Kidney epithelial cell (primary cell): Measurements from ENCODE around the gene ALDOA. TPM values are rescaled to one million over a fixed set of nuclear protein-coding genes. Genes with fewer than 3 reads are reported as not detected.

Source experiments
- DNase-seq: peaks from one replicate; pipeline ENCODE4 v3.0.0-alpha.2; 2010; ENCODE audit warnings: low read depth
- H3K27me3 ChIP-seq: 2 replicates; pipeline ENCODE4 v1.6.0; 2011; ENCODE audit warnings: low read length; ENCODE audit not compliant: control insufficient read depth, insufficient read depth
- H3K36me3 ChIP-seq: 2 replicates; pipeline ENCODE4 v1.5.1; 2011; ENCODE audit warnings: low read length; ENCODE audit not compliant: control insufficient read depth, insufficient read depth
- H3K4me3 ChIP-seq: 2 replicates; pipeline ENCODE4 v1.5.1; 2011; ENCODE audit warnings: low read depth, mild to moderate bottlenecking, control low read depth, low read length
- total RNA-seq: library from RNA; depleted of rRNA; stranded (reverse); fragments of >200 nt; gene quantifications from 2 replicates; pipeline ENCODE4 v1.2.3, GENCODE V29; 2015
- TF ChIP-seq, protein P1 (sequence below): IDR thresholded peaks from 2 replicates; pipeline ENCODE4 v1.5.1; 2011; ENCODE audit warnings: mild to moderate bottlenecking, moderate library complexity, low read length, control low read depth, inconsistent platforms; ENCODE audit not compliant: insufficient read depth, poor library complexity, severe bottlenecking

The ALDOA gene
- total RNA-seq, 1 donor from 2014 or later = 826 TPM

DNA sequence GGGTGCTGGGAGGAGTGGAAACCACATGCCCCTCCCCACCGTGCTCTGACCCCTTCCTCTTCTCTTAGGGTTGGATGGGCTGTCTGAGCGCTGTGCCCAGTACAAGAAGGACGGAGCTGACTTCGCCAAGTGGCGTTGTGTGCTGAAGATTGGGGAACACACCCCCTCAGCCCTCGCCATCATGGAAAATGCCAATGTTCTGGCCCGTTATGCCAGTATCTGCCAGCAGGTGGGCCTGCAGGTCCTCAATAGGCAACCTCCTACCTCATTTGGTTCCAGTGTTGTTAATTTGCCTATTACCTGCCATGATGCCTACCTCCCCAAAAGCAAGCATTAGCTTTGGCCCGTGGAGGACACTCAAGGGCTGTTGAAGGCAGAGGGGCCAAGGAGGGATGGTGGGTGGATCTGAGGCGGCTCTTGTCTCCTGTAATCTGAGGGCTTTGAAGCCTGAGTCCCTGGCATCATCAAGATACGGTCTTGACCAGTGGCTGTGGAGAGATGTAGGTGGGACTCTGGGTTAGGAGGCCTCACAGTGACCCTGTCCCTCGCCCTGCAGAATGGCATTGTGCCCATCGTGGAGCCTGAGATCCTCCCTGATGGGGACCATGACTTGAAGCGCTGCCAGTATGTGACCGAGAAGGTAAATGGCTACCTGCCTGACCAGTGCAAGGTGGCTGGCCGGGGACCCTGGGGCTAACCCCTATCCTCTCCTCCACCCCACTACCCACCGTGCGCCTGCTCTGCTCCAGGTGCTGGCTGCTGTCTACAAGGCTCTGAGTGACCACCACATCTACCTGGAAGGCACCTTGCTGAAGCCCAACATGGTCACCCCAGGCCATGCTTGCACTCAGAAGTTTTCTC is 3.4 kb downstream of the ALDOA start:
- no peak for DNase-seq
- H3K4me3 ChIP-seq = no peak overlapping the region
- H3K36me3 ChIP-seq = peaks cover 1% of the 10 kb centered on the region
- no peaks in the 10 kb centered on the region for H3K27me3 ChIP-seq
- TF ChIP-seq, protein P1, sequence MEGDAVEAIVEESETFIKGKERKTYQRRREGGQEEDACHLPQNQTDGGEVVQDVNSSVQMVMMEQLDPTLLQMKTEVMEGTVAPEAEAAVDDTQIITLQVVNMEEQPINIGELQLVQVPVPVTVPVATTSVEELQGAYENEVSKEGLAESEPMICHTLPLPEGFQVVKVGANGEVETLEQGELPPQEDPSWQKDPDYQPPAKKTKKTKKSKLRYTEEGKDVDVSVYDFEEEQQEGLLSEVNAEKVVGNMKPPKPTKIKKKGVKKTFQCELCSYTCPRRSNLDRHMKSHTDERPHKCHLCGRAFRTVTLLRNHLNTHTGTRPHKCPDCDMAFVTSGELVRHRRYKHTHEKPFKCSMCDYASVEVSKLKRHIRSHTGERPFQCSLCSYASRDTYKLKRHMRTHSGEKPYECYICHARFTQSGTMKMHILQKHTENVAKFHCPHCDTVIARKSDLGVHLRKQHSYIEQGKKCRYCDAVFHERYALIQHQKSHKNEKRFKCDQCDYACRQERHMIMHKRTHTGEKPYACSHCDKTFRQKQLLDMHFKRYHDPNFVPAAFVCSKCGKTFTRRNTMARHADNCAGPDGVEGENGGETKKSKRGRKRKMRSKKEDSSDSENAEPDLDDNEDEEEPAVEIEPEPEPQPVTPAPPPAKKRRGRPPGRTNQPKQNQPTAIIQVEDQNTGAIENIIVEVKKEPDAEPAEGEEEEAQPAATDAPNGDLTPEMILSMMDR = peak; percentile 61

DNA sequence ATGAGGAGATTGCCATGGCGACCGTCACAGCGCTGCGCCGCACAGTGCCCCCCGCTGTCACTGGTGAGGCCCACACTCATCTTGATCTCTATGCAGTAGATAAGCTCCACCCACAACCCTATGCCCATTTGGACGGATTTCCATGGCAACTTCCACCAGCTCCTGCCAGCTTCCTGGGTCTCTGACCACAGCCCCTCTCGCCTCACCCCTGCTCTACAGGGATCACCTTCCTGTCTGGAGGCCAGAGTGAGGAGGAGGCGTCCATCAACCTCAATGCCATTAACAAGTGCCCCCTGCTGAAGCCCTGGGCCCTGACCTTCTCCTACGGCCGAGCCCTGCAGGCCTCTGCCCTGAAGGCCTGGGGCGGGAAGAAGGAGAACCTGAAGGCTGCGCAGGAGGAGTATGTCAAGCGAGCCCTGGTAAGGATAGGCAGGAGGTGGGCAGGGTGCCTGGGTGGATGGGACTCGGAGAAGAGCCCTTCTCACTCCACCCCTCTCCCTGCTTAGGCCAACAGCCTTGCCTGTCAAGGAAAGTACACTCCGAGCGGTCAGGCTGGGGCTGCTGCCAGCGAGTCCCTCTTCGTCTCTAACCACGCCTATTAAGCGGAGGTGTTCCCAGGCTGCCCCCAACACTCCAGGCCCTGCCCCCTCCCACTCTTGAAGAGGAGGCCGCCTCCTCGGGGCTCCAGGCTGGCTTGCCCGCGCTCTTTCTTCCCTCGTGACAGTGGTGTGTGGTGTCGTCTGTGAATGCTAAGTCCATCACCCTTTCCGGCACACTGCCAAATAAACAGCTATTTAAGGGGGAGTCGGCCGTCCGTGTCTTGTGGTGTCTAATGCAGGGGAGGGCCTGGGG is 4.3 kb downstream of the ALDOA start:
- H3K27me3 ChIP-seq = no peaks in the 10 kb centered on the region
- peaks cover 1% of the 10 kb centered on the region for H3K36me3 ChIP-seq
- no peak for DNase-seq
- TF ChIP-seq, protein P1 = no peak
- no peak overlapping the region for H3K4me3 ChIP-seq

DNA sequence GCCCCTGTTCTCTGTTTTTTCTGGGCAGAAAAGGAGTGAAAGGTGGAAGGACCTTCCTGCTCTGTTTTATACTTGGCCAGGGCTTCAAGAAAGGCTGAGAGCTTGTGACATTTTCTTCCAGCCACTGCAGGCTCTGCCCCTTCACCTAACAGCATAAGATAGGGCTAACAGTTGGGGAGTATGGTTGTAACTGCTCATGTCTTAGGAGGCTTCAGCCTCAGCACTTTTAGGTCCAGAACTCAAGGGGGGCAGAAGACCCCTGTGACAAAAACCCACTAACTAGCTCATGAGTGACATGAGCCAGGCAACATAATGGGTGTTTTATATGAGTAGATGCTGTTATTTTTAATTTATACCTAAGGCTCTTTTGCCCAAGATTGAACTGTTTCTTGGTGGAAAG is 4.9 kb downstream of the ALDOA start:
- TF ChIP-seq, protein P1 = no peak
- peaks cover 1% of the 10 kb centered on the region for H3K36me3 ChIP-seq
- DNase-seq = no peak
- H3K27me3 ChIP-seq = no peaks in the 10 kb centered on the region
- no peak overlapping the region for H3K4me3 ChIP-seq

DNA sequence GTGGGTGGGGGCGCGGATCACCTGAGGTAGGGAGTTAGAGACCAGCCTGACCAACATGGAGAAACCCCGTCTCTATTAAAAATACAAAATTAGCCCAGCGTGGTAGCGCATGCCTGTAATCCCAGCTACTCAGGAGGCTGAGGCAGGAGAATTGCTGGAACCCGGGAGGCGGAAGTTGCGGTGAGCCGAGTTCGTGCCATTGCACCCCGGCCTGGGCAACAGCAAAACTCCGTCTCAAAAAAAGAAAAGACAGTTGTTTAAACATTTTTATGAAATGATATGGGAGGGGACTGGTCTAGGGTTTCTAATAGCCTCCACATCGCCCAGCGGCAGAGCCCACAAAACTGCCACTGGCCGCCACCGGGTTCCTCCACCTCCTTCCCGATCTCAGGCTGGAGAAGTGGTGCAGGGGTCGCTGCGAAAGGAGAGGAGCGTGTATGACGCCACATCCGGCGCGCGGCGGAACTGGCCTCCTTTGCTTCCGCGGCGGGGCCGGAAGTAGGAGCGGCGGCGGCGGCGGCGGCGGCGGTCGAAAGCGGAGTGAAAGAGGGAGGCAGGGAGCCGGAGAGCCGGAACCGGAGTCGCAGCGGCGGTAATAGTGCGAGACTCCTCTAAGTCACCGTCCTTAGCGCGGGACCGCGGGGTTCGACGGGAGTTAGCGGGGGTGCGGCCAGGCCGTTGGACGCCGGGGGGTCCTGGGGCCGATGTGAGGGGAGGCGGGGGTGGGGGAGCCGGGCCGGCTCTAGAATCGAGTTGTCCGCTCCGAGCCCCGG is 10.1 kb downstream of the ALDOA start, which contains the start of gene PPP4C:
PPP4C (plus strand) TSS at position 492 of the 773 bp plus-strand sequence. CDS start 384 bp downstream, outside the sequence.
- no peaks in the 10 kb centered on the region for H3K27me3 ChIP-seq
- TF ChIP-seq, protein P1 = no peak
- DNase-seq = peak; percentile 35
- peak within 1 kb of the TSS; percentile 85 for H3K4me3 ChIP-seq
- H3K36me3 ChIP-seq = peaks cover 2% of the 10 kb centered on the region

DNA sequence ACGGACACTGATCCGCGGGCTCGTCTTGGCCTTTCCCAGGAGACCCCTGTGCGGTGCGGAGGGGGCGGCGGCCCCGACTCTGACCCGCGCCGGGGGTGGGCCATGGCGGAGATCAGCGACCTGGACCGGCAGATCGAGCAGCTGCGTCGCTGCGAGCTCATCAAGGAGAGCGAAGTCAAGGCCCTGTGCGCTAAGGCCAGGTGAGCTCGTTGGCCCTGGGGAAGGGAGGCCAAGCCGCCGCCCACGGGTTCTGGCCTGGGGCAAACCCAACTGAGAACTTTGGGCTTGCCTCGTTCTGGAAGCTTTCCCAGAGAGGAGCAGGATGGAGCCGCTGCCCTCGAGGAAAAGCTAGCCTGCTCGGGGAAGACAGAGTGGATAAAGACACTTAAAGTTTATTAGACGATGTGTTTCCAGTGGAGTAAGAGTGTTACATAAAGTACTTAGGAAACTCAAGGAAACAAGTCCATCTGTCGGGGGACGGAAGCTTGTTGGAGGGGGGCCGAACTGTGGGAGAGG is 10.8 kb downstream of the ALDOA start:
- Histone ChIP-seq H3K36me3 (peaks cover 6% of the 10 kb centered on the region), H3K27me3 (no peaks in the 10 kb centered on the region), H3K4me3 (peak overlapping the region; percentile 85)
- DNase-seq = no peak
- TF ChIP-seq, protein P1 = no peak
